ENCODE results near the gene STK25.

STK25 gene

GRCh38 chr2:241534293-241534692, 25.9 kb upstream of the STK25 start:
- Histone ChIP-seq H3K9ac (ENCODE audit: low read length) (no peak overlapping the region), H3K79me2 (ENCODE audit: insufficient read depth, low read length) (no peaks in the 10 kb centered on the region), H3K9me2 (replicated peaks; ENCODE audit: insufficient read depth, low read length) (no peaks in the 10 kb centered on the region), H3K27me3 (ENCODE audit: low read length) (no peaks in the 10 kb centered on the region), H4K20me1 (ENCODE audit: low read depth, low read length) (no peaks in the 10 kb centered on the region), H3K27ac (ENCODE audit: low read depth, low read length) (no peak overlapping the region), H3F3A (ENCODE audit: insufficient read depth) (no peaks in the 10 kb centered on the region), H3K4me3 (ENCODE audit: insufficient read depth, low read length, poor library complexity, severe bottlenecking) (no peak overlapping the region), H2AFZ (ENCODE audit: low read depth, low read length, severe bottlenecking) (no peak overlapping the region), H3K36me3 (ENCODE audit: low read length) (no peaks in the 10 kb centered on the region), H3K4me2 (ENCODE audit: low read depth, low read length, poor library complexity, severe bottlenecking) (no peak overlapping the region), H3K9me3 (ENCODE audit: insufficient read depth, low read length) (no peaks in the 10 kb centered on the region)
- TF ChIP-seq EZH2phosphoT487 (conservative IDR thresholded peaks at IDR 0.05; ENCODE audit: low read length): no peak
- TF ChIP-seq, protein P1, sequence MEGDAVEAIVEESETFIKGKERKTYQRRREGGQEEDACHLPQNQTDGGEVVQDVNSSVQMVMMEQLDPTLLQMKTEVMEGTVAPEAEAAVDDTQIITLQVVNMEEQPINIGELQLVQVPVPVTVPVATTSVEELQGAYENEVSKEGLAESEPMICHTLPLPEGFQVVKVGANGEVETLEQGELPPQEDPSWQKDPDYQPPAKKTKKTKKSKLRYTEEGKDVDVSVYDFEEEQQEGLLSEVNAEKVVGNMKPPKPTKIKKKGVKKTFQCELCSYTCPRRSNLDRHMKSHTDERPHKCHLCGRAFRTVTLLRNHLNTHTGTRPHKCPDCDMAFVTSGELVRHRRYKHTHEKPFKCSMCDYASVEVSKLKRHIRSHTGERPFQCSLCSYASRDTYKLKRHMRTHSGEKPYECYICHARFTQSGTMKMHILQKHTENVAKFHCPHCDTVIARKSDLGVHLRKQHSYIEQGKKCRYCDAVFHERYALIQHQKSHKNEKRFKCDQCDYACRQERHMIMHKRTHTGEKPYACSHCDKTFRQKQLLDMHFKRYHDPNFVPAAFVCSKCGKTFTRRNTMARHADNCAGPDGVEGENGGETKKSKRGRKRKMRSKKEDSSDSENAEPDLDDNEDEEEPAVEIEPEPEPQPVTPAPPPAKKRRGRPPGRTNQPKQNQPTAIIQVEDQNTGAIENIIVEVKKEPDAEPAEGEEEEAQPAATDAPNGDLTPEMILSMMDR (IDR thresholded peaks at IDR 0.05; ENCODE audit: insufficient read depth, low read length, poor library complexity, severe bottlenecking): no peak

DNA sequence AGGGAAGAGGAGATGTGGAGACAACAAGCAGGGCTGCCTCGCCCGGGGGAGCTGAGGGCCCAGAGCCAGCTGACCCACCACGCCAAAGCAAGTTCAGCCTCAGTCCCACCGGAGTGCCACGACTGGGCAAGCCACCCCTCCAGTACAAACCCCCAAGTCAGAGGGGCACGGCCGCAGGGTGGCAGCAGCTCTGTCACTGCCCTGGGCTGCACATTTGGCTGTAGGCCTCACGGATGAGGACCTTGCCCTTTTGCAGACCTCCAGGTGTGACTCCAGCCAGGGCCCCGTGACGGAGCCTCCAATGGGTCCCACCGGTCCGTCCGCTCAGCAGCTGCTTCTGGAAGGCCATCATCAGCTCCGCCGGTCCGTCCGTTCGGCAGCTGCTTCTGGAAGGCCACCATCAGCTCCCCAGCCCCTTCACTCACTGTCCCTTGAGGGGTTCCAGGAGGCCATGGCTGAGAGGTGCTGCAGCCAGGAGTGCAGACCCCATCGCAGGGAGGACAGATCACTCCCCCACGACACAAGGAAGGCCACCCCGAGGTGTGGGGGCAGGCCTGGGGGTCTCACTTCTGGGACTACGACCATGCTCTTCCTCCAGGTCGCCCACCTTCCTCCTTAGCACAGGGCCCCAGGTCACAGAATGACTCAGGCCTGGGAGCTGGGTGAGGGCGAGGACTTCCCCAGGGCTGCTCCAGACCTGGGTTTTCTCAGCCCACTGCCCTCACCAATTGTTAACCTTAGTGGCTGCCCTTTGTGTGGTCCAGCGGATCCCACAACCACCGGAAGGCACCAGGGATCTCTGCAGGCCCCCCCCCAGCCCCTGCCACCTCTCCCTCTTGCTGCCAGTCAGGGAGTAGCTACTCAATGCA, 24.6 kb upstream of the STK25 start:
- no peaks in the 10 kb centered on the region for H3F3A ChIP-seq (ENCODE audit: insufficient read depth)
- H3K4me3 ChIP-seq (ENCODE audit: insufficient read depth, low read length, poor library complexity, severe bottlenecking): no peak overlapping the region
- no peak overlapping the region for H3K27ac ChIP-seq (ENCODE audit: low read depth, low read length)
- no peak overlapping the region for H3K4me2 ChIP-seq (ENCODE audit: low read depth, low read length, poor library complexity, severe bottlenecking)
- no peak for TF ChIP-seq EZH2phosphoT487 (conservative IDR thresholded peaks at IDR 0.05; ENCODE audit: low read length)
- TF ChIP-seq, protein P1 (IDR thresholded peaks at IDR 0.05; ENCODE audit: insufficient read depth, low read length, poor library complexity, severe bottlenecking): no peak
- H3K36me3 ChIP-seq (ENCODE audit: low read length): no peaks in the 10 kb centered on the region
- no peak overlapping the region for H2AFZ ChIP-seq (ENCODE audit: low read depth, low read length, severe bottlenecking)
- H3K79me2 ChIP-seq (ENCODE audit: insufficient read depth, low read length): no peaks in the 10 kb centered on the region
- H3K9me3 ChIP-seq (ENCODE audit: insufficient read depth, low read length): no peaks in the 10 kb centered on the region
- H3K9ac ChIP-seq (ENCODE audit: low read length): no peak overlapping the region
- no peaks in the 10 kb centered on the region for H4K20me1 ChIP-seq (ENCODE audit: low read depth, low read length)
- no peaks in the 10 kb centered on the region for H3K27me3 ChIP-seq (ENCODE audit: low read length)
- H3K9me2 ChIP-seq (replicated peaks; ENCODE audit: insufficient read depth, low read length): no peaks in the 10 kb centered on the region

- Histone ChIP-seq H3K36me3 (ENCODE audit: low read length) (no peaks in the 10 kb centered on the region), H3K9me3 (ENCODE audit: insufficient read depth, low read length) (no peaks in the 10 kb centered on the region), H3K79me2 (ENCODE audit: insufficient read depth, low read length) (no peaks in the 10 kb centered on the region), H2AFZ (ENCODE audit: low read depth, low read length, severe bottlenecking) (no peak overlapping the region), H3K27ac (ENCODE audit: low read depth, low read length) (no peak overlapping the region), H3K4me2 (ENCODE audit: low read depth, low read length, poor library complexity, severe bottlenecking) (no peak overlapping the region), H3K27me3 (ENCODE audit: low read length) (no peaks in the 10 kb centered on the region), H4K20me1 (ENCODE audit: low read depth, low read length) (no peaks in the 10 kb centered on the region), H3K4me3 (ENCODE audit: insufficient read depth, low read length, poor library complexity, severe bottlenecking) (no peak overlapping the region), H3K9ac (ENCODE audit: low read length) (no peak overlapping the region), H3F3A (ENCODE audit: insufficient read depth) (no peaks in the 10 kb centered on the region), H3K9me2 (replicated peaks; ENCODE audit: insufficient read depth, low read length) (no peaks in the 10 kb centered on the region)
- TF ChIP-seq, protein P1 (IDR thresholded peaks at IDR 0.05; ENCODE audit: insufficient read depth, low read length, poor library complexity, severe bottlenecking): no peak
- no peak for TF ChIP-seq EZH2phosphoT487 (conservative IDR thresholded peaks at IDR 0.05; ENCODE audit: low read length)
Measured at GRCh38 chr2:241532168-241532567, 23.8 kb upstream of the STK25 start.
